Stimulated activated CD8-positive, alpha-beta memory T cell treated with anti-CD3 and anti-CD28 coated beads, Interleukin-7, amount 100 ng/mL, for 24 hours (primary cell): ENCODE results near the gene PCDHA10.
"Not testable (repeated sequence)": the region's sequence is repeated elsewhere in the genome, so short reads cannot be mapped to it uniquely, and the experiment has no call there.

Experiments used
- DNase-seq: peaks from one replicate; pipeline ENCODE4 v3.0.0-alpha.2; 2020; ENCODE audit warnings: low read depth

Gene PCDHA10

GRCh38 chr5:140855772-140856674 is at the start of gene PCDHA10:
PCDHA10 (plus strand) TSS chr5:140855897; CDS start chr5:140856049, 152 bp downstream.
- no peak for DNase-seq

- DNase-seq, result no peak
Measured at GRCh38 chr5:140806834-140807775, 48.6 kb upstream of the PCDHA10 start, which contains the start of gene PCDHA4. PCDHA4 (plus strand) TSS chr5:140807068.

- not testable (repeated sequence) for DNase-seq
Measured at GRCh38 chr5:140808241-140808888, 47.3 kb upstream of the PCDHA10 start.

- DNase-seq, result no peak
Measured at GRCh38 chr5:140808889-140809291, 46.8 kb upstream of the PCDHA10 start.

- DNase-seq, result no peak
Measured at GRCh38 chr5:140821375-140822280, 34.1 kb upstream of the PCDHA10 start, which contains the start of gene PCDHA5. PCDHA5 (plus strand) TSS chr5:140821613.

- DNase-seq, result no peak
Measured at GRCh38 chr5:140822281-140822629, 33.4 kb upstream of the PCDHA10 start.

GRCh38 chr5:140822969-140823368 is 32.7 kb upstream of the PCDHA10 start:
- not testable (repeated sequence) for DNase-seq

GRCh38 chr5:140823475-140823874 is 32.2 kb upstream of the PCDHA10 start:
- no peak for DNase-seq

GRCh38 chr5:140827704-140828361 is 27.9 kb upstream of the PCDHA10 start, which contains the start of gene PCDHA6:
PCDHA6 (plus strand) TSS chr5:140827960; CDS start chr5:140828092, 132 bp downstream.
- no peak for DNase-seq

GRCh38 chr5:140828362-140828737 is 27.3 kb upstream of the PCDHA10 start:
- DNase-seq, result no peak

- not testable (repeated sequence) for DNase-seq
Measured at GRCh38 chr5:140829511-140830501, 25.9 kb upstream of the PCDHA10 start.

GRCh38 chr5:140833993-140834392 is 21.7 kb upstream of the PCDHA10 start, which contains the start of gene PCDHA7:
PCDHA7 (plus strand) TSS chr5:140834269; CDS start chr5:140834384, 115 bp downstream.
- no peak for DNase-seq

GRCh38 chr5:140834439-140835008 is 21.2 kb upstream of the PCDHA10 start:
- DNase-seq, result not testable (repeated sequence)

- no peak for DNase-seq
Measured at GRCh38 chr5:140835622-140836510, 19.8 kb upstream of the PCDHA10 start.

GRCh38 chr5:140840978-140841962 is 14.4 kb upstream of the PCDHA10 start, which contains the start of gene PCDHA8:
PCDHA8 (plus strand) TSS chr5:140841187; CDS start chr5:140841322, 135 bp downstream.
- DNase-seq, result no peak
